PFSK-1 (cell line): ENCODE data around the gene NXT1.

Source experiments
- FOXP2 ChIP-seq: optimal IDR thresholded peaks from 2 replicates; pipeline ENCODE3; 2011; ENCODE audit warnings: borderline replicate concordance, control low read depth, inconsistent platforms; ENCODE audit not compliant: insufficient read depth; ENCODE audit errors: extremely low read length, extremely low read depth
- POLR2AphosphoS5 ChIP-seq: IDR thresholded peaks from 2 replicates; pipeline ENCODE4 v1.6.1; 2012; ENCODE audit warnings: low read depth, mild to moderate bottlenecking, control low read depth, low read length, moderate library complexity
- REST ChIP-seq, 2 experiments: IDR thresholded peaks; 2 replicates each; pipeline versions ENCODE4 v1.6.1 to v1.8.0; 2011 to 2012; ENCODE audit warnings: low read depth in 2 of 2, low read length in 2 of 2, control low read depth in 1 of 2, inconsistent platforms in 1 of 2, mild to moderate bottlenecking in 1 of 2, moderate library complexity in 1 of 2; ENCODE audit not compliant: insufficient read depth in 1 of 2
- TAF1 ChIP-seq: IDR thresholded peaks from 2 replicates; pipeline ENCODE4 v1.6.1; 2012; ENCODE audit warnings: low read length, control low read depth, borderline replicate concordance; ENCODE audit not compliant: insufficient read depth

GRCh38 chr20:23361476-23362391, 11.1 kb downstream of the NXT1 start, which contains the start of gene GZF1:
- TF ChIP-seq POLR2AphosphoS5 (peak; percentile 91), REST (IDR thresholded peaks at IDR 0.05; ENCODE audit: insufficient read depth in 1 of 2, low read depth in 2 of 2, low read length in 2 of 2) (peak in 1 of 2 experiments; percentile 35; a peak in 1 of 4 replicates), TAF1 (peak; percentile 68; the same call in 1 of the 2 replicates), FOXP2 (peak; percentile 99)
